HG03575 (cell line): ENCODE data around the gene RAB1B.

Source experiments
- ATAC-seq: cut with Tn5 transposase; IDR thresholded peaks from one replicate; pipeline ENCODE4 v1.9.1; 2021; ENCODE audit not compliant: unreplicated experiment, insufficient number of reproducible peaks, low FRiP score; ENCODE audit errors: extremely low read depth

The RAB1B gene

DNA sequence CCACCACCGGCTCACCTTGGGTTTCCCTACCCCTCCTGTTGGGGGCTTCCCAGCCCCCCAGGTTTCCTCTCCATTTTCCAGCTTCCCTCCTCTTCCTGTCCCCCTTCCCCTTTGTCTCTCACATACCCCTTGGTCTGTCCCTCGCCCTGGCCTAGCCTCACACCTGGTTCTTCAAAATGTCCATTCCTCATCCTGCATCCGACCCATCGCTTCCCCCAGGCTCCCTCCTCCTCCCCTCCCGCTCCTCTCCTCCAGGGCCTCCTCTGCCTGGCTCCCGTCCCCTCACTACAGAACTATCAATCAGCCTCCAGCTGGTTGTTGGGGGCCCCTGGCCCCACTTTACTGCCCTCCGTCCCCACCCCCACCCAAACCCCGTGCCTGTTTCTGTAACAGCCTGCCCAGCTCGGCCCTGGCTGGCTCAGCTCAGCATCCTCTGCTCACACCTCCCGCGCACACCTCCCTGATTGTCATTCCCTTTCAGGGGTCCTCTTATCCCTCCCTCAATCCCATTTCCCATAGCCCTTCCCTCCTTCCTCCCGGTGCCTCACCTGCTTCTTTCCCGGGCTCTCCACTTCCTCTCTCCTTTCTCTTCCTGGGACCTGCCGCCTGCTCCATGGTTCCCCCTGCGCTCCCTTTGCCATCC is 10.8 kb downstream of the RAB1B start:
- ATAC-seq, result no peak

DNA sequence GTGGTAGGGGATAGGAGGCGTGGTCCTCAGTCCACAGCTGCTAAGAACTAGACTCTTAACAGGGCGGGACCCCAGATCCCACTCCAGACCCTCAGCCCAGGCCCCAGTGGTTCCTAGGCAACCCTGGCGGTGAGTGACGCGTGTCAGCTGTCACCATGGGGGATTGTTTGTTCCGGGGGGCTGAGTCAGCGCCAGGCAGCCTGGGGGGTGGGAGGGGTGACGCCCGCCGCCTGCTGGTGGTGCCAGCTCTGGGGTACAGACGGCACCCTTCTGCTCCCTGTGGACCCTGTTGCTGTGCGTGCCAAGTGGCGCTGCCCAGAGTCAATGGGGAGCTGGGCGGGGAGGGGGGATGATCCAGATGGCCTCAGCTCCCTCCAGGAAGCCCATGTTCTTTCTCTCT is 12.0 kb downstream of the RAB1B start:
- no peak for ATAC-seq

DNA sequence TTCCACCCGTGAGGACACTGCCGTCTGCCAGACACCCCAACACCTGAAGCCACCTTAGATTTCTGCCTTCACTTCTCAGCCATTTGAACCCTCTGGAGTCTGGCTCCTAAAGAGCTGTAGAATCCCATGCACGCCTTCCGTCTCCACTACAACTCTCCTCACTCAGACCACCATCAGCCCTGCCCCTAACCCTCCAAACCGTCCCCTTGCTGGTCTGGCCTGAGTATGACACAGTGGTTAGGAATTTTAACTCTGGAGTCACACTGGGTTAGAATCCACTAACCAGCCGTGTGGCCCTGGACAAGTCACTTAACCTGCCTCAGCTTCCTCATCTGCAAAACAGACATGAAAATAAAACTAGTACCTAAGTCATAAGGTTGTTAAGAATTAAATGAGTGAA is 12.6 kb downstream of the RAB1B start:
- ATAC-seq, result no peak

DNA sequence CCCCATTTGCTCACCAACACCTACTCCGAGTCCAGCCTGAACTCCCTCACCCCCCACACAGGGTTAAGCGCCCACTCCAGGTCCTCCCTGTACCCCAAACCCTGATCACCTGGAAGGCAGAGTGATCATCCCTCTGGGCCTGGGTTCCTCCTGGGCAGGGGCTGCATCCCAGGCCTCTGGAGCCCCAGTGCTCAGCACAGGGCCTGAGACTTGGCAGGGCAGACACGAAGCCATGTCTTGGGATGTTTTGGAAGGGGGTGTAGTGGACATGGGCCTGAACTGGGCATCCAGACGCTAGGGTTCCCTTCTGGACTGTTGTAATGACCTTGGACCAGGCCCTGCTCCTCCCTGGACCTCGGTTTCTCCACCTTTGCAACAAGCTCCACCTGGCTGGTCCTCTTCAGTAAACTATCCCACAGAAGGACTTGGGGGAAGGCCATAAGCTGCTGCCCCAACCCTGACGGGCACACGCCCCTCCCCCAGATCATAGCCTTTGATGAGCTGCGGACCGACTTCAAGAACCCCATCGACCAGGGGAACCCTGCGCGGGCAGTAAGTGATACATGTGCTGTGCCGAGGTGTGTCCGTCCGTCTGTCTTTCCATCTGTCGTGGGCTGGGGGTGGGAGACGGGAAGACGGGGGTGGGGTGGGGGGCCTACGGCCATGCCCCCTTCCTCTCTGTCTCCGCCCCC is 13.5 kb downstream of the RAB1B start:
- ATAC-seq, result no peak

DNA sequence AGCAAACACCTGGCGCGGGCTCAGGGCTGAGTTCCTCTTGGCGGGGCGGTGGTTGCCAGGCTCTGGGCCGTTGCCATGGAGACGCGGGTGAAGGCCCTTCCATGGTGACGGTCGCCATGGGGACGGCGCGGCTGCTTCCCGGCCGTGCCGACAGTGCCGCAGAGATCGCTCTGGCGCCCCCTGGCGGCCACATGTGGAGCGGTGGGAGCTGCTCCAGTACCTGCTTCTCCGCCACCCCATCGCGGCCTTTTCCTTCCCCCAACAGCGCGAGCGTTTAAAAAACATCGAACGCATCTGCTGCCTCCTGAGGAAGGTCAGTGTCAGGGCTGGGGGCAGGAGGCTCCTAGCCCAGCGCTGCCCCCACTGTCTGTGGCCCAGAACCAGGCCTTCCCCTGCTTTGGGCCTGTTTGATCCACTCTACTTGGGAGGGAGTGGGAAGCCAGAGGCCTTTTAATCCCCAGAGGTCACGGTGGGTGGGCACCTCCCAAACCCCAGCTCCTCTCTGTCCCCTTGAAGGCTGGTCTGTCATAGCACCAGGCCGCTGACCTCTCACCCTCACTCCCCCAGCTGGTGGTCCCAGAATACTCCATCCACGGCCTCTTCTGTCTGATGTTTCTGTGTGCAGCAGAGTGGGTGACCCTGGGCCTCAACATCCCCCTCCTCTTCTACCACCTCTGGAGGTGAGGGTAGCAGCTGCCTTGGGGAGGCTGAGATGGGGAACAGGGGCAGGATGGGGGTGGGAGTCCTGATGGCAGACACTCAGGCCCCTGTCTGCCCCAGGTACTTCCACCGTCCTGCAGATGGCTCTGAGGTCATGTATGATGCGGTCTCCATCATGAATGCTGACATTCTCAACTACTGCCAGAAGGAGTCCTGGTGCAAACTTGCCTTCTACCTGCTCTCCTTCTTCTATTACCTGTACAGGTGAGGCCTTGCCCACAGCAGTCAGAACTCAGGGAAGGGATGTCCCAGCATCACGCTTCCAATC is 14.3 kb downstream of the RAB1B start:
- no peak for ATAC-seq

DNA sequence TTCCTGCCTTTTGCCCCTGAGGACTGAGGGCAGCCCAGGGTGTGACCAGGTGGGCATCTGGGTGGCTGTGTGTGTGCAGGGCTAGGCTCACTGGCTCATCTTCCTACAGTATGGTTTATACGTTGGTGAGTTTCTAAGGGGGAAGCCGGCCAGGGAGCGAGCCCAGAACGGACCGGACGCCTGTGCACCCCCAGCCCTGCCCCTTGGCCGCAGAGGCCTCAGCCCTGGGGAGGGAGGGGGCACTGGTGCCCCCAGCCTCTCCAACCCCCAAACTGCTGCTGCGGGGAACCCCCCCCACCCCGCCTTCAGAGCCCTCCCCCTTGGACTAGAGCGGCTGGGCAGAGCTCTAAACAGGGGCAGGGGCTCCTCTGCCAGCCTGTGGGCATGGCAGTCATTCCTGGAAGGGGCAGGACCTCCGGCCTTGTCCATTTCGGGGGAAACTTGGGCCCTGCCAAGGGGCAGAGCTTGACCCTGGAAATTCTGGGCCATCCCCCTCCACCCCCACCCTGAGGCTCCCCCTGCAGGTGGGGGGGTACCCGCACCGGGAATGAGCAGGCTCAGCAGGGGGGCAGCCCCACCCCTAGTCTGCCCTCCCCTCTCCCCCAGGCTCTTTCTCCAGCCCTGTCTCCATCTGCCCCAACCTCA is 15.1 kb downstream of the RAB1B start:
- no peak for ATAC-seq

DNA sequence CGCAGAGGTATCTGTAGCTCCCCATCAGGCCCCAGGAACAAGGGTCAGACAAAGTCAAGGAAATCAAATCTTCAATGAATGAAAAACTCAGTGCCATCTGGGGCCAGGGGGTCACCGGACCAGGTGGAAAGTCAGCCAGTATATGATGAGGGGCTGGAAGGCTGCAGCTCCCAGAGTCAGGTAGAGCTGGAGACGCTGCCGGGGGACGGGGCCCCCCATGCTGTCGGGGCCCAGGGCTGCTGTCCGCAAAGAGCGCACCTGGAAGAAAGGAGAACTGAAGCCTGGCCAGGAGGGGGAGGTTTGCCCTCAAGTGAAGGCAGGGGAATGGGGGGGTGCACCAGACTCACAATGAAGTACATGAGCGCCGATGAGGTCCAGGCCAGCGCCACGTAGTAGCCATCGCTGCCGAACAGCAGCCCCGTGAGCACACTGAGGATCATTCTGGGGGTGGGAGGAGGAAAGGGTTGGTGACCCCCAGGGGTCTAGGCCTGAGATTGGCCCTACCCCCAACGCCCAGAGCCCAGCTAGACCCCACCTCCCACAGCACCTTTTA is 16.2 kb downstream of the RAB1B start:
- ATAC-seq, result no peak

DNA sequence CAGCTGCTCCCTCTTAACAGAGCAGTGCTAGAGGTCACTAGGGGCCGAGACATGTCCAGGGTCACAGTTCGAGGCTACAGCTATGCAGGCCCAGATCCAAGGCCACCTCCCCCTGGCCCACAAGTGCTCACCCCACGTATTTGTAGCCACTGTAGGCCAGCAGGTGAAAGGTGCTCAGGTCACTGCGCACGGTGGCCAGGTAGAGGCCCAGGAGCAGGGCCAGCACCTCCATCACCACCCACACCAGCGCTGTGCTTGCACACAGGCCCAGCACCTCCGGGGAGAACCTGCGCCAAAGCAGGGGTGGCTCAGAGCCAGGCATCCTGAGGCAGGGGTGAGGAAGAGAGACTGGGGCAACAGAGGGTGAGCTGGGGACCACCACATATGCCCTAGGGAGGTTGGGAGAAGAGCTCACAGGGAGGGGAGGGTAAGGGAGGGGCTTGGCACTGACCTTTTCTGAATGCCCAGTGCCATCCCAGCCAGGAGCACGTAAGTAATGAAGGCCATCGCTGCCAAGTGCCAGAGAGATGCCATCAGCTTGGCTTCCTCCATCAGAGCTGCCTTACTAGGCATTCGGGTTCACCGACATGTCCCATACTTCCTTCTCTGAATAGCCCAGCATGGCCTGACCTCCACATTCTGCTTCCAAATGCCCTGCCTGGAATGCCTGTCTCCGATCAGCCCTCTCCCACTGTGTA is 17.0 kb downstream of the RAB1B start:
- ATAC-seq, result no peak

DNA sequence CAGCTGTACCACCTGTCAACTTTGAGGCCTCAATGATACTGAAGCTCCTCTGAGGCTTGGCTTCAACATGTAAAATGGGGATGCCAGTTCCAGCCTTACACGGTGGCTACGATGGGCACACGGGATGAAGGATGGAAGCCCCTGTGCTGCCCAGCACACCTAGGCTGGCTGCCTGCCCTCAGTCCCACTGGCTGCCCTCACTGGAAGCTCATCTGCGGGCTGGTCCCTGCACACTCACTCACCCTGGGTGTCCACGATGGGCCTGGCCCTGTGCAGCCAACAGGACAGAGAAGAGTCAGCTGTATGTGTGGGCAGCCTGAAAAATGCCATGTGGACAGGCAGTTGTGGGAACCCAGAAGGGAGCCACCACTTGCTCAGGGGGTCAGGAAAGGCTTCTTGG is 18.3 kb downstream of the RAB1B start:
- no peak for ATAC-seq

DNA sequence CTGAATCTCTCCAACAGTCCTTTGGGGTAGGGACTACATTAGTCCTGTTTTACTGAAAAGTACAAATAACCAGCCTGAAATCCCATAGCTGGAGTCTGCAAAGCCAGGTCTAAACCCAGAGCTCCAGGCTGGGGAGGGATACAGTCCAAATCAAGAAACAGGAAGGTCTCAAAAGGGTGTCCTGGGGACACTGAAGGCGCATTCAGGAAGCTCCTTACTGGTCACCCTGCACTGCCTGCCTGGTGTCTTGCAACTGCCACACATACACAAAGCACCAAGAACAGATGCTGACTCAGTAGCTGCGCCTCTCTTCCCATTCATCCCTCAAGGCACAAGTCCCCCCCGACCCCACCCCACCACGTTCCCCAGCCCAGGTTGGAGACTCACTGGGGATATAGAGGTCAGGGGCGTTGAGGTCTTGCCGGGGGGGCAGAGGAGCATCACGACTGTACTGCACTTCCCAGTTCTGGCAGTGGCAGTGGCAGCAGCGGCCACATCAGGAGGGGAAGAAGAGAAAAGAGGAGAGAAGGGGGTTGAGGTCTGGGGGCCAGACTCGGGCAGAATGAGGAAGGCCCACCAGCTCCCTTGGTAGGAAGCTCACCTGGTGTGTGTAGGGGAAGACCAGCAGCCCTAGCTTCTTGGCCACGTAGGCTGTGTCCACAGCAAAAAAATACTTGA is 18.9 kb downstream of the RAB1B start:
- no peak for ATAC-seq

DNA sequence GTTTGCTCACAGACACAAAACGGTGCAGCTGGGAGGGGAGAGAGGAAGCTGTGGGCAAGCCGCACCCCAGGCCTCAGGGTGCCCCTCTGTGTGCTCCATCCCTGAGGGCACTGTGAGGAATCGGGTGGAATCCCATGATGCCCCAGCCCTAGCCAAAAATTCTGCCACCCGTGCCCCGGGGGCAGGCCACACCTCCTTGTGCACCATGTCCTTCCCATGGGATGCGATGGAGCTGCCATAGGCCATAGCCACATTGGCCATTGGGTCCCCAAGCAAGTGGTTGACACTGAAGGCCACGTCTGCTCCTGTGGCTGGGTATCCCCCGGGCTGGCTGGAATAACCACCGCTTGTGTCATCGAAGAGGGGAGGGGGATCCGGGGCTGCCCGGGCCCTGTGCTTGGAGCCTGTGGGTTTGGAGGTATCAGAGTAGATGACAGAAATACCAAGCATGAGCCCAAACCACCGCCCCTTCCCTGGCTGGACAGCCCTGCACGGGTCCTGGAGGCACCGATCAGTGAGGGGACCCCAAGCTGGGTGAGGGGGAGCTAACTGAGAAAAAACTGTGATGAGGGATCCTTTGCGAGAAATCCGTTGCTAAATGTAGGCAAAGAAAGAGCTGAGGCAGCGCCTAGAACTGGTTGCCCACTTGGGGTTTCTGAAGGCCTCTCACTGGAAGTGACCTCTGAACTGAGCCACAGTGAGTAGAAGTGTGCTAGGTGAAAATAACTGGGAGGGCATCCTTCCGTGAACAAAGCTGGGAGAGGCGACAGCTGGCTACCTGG is 19.6 kb downstream of the RAB1B start:
- ATAC-seq, result no peak

DNA sequence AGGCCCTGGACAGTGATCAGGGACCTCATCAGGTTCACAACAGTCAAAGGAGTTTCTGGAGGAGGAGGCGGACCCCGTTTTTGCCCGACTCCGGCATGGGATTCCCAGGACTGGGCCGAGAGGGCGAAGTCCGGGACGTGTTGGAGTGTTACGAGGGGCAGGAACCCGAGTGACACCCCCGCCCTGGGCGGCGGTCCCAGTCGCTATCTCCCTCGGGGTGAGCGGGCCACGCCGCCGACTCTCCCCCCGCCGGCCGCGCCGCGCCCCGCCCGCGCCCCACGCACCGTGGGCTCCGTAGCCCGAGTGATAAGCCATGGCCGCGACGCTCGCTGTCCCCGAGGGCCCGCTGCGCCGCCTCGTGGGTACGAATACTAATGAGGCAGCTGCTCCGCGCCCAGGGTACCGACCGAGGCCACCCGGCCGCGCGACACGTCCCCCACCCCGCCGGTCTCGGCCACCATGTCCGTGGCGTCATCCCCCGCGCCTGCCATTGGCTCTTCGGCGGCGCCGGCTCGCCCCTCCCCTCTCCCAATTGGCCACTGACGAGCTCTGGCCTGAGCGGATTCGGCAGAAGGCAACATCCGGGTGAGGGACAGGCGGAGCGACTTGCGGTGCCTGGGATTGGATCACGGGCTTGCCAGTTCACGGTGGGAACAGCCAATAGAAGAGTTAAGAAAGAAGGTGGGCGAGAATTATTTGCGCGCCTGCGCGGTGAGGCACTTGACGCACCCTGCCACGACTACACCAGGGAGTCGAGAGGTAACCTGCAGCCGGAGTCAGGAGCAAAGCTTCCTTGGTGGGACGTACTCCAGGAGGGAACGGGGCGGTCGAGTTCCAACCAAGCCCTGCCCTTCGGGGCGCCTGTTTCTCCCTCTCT is 20.5 kb downstream of the RAB1B start, which contains the start of gene YIF1A:
Gene YIF1A, minus strand, starts transcription at position 473 of the 877 bp plus-strand sequence. Its CDS starts 158 bp downstream, at position 315.
- ATAC-seq, result peak; percentile 36

DNA sequence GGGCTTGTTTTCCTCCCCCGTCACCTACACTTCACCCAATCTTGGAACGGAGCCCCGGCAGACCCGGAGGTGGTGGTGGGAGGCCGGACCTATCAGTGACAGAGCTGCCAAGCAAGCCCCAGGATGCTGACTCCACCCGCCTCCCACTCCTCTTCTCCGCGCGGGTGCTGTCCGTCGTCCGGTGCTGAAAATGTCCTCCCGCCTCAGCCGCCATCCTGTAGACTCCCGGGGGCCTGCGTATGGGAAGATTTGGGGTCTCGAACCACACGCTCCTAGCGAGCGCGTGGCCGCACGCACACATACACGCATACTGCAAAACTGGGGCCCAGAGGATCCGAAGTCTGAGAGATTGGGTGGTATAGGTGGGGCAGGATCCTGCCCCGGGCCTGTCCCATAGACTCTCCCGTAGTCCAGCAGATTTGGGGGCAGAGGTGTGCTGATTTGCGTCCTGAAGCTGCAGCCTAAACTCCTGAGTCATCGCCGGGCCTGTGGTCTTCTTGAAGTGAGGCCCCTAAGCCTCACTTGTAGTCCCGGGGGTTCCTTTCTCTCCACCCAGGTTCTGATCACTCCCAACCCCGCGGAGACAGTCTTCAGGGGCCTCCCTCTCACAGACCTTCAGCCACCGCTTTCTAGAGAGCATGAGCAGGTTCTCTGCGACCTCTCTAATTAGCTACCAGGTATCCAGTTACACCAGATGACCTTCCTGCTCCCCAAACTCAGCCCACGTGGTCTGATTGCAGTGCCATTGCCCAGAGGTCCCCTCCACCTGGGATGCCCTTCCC is 21.3 kb downstream of the RAB1B start:
- peak; percentile 9 for ATAC-seq

DNA sequence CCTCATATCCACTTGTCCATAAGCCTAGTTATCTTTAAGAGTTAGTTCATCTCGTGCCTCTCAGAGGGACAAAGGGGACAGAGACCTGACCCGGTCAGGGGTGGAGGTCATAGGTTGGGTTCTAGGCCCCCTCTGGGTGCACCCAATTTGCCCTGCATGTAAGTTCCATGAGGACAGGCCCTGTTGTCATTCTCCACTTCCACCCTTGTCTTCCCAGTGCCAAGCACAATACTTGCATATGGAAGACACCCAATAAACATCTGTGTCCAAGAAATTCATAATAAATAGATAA is 21.8 kb downstream of the RAB1B start:
- no peak for ATAC-seq

DNA sequence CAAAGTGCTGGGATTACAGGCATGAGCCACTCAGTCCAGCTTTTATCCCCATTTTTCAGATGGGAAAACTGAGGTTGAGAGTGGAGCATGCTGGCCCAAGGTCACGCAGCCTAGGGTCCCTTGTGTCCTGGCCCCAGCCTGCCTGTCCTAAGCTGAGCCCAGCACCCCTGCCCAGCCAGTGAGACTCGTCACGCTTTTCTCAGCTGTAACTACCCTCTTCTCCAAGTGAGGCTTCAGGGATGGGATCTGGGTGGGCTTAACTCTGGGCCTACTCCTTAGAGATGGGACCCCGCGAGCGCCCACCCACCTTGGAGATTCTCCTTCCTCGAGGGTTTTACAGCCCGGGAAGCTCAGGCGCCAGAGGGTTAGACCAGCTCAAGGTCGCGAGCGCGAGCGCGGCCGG is 22.9 kb downstream of the RAB1B start:
- ATAC-seq, result no peak
